GM23338 (cell line): Measurements from ENCODE around the gene TOR1AIP2. TPM values are rescaled to one million over a fixed set of nuclear protein-coding genes. Genes with fewer than 3 reads are reported as not detected.

Source experiments
- ATAC-seq: fragments of 200-7000 bp; cut with Tn5 transposase; 3 replicates; pipeline ENCODE4 v1.9.1; 2020
- DNase-seq: peaks from one replicate; pipeline ENCODE4 v3.0.0-alpha.2; 2015; ENCODE audit warnings: low spot score
- H2AFZ ChIP-seq: fragments of 200-600 bp; sonication (generic); 2 replicates; pipeline ENCODE4 v1.8.0; 2016; ENCODE audit warnings: antibody characterized with exemption, mild to moderate bottlenecking, moderate library complexity
- H3F3A ChIP-seq: fragments of 200-600 bp; sonication (generic); replicated peaks from 2 replicates; pipeline ENCODE4 v1.8.0; 2017; ENCODE audit warnings: antibody characterized with exemption, mixed run types, low read depth
- H3K27ac ChIP-seq: fragments of 200-600 bp; sonication (generic); 2 replicates; pipeline ENCODE4 v1.6.1; 2016; ENCODE audit warnings: low read depth
- H3K27me3 ChIP-seq: fragments of 200-600 bp; sonication (generic); 2 replicates; pipeline ENCODE4 v1.8.0; 2016; ENCODE audit warnings: mild to moderate bottlenecking, mixed run types, moderate library complexity; ENCODE audit not compliant: insufficient read depth
- H3K36me3 ChIP-seq: fragments of 200-600 bp; sonication (generic); 2 replicates; pipeline ENCODE4 v1.8.0; 2016; ENCODE audit warnings: mild to moderate bottlenecking; ENCODE audit not compliant: insufficient read depth
- H3K4me1 ChIP-seq: fragments of 200-600 bp; sonication (generic); 2 replicates; pipeline ENCODE4 v1.8.0; 2016; ENCODE audit warnings: mild to moderate bottlenecking, moderate library complexity; ENCODE audit not compliant: insufficient read depth
- H3K4me2 ChIP-seq: fragments of 200-600 bp; sonication (generic); 2 replicates; pipeline ENCODE4 v1.7.1; 2017; ENCODE audit warnings: mixed run types
- H3K4me3 ChIP-seq: fragments of 200-600 bp; sonication (generic); 2 replicates; pipeline ENCODE4 v1.6.1; 2016; ENCODE audit warnings: mixed run types
- H3K79me2 ChIP-seq: fragments of 200-600 bp; sonication (generic); replicated peaks from 2 replicates; pipeline ENCODE4 v1.8.0; 2017; ENCODE audit warnings: mild to moderate bottlenecking; ENCODE audit not compliant: insufficient read depth
- H3K9me2 ChIP-seq: fragments of 200-600 bp; sonication (generic); 2 replicates; pipeline ENCODE4 v1.8.0; 2017; ENCODE audit not compliant: insufficient read depth
- H4K20me1 ChIP-seq: fragments of 200-600 bp; sonication (generic); replicated peaks from 2 replicates; pipeline ENCODE4 v1.8.0; 2017; ENCODE audit warnings: mild to moderate bottlenecking; ENCODE audit not compliant: insufficient read depth
- H3K27ac Mint-ChIP-seq: 2 replicates; pipeline ENCODE4 v1.8.0; 2020; ENCODE audit warnings: inconsistent platforms, mild to moderate bottlenecking, moderate library complexity, mixed read lengths
- H3K27me3 Mint-ChIP-seq: 3 replicates; pipeline ENCODE4 v1.8.0; 2022; ENCODE audit warnings: low read depth, mild to moderate bottlenecking, moderate library complexity, mixed read lengths, inconsistent platforms; ENCODE audit not compliant: insufficient read depth, poor library complexity
- H3K36me3 Mint-ChIP-seq: 3 replicates; pipeline ENCODE4 v1.8.0; 2021; ENCODE audit warnings: low read depth, mild to moderate bottlenecking, inconsistent platforms, moderate library complexity, mixed read lengths
- H3K4me1 Mint-ChIP-seq: 3 replicates; pipeline ENCODE4 v1.8.0; 2020; ENCODE audit warnings: mild to moderate bottlenecking, inconsistent platforms, mixed read lengths
- H3K4me3 Mint-ChIP-seq: 3 replicates; pipeline ENCODE4 v1.8.0; 2021; ENCODE audit warnings: moderate library complexity, mild to moderate bottlenecking, inconsistent platforms, mixed read lengths
- H3K9me3 Mint-ChIP-seq: 3 replicates; pipeline ENCODE4 v1.8.0; 2020; ENCODE audit warnings: moderate library complexity, mild to moderate bottlenecking, inconsistent platforms, mixed read lengths
- CREB1 ChIP-seq: fragments of 250-450 bp; sonication (Bioruptor Pico); IDR thresholded peaks from 2 replicates; pipeline ENCODE4 v1.5.0; 2020; ENCODE audit warnings: low read depth, mild to moderate bottlenecking, moderate library complexity
- CTCF ChIP-seq, 2 experiments: fragments of 200-600 bp in 1 of 2; sonication (generic) in 1 of 2; conservative IDR thresholded peaks; 2 replicates each; pipeline versions ENCODE4 v1.5.1 to v1.6.1; 2016 to 2017; ENCODE audit warnings: antibody characterized with exemption in 2 of 2, low read depth in 2 of 2, mild to moderate bottlenecking in 2 of 2, moderate library complexity in 1 of 2
- EZH2 ChIP-seq: fragments of 200-600 bp; sonication (generic); IDR thresholded peaks from one replicate; pipeline ENCODE4 v1.8.0; 2017; ENCODE audit warnings: antibody characterized with exemption, mild to moderate bottlenecking, low read depth; ENCODE audit not compliant: unreplicated experiment
- EZH2phosphoT487 ChIP-seq: fragments of 200-600 bp; sonication (generic); IDR thresholded peaks from one replicate; pipeline ENCODE4 v1.8.1; 2018; ENCODE audit warnings: antibody characterized with exemption; ENCODE audit not compliant: unreplicated experiment
- JUNB ChIP-seq: IDR thresholded peaks from one replicate; pipeline ENCODE4 v1.6.1; 2016; ENCODE audit warnings: antibody characterized with exemption; ENCODE audit not compliant: unreplicated experiment
- NANOG ChIP-seq: IDR thresholded peaks from 2 replicates; pipeline ENCODE4 v1.6.1; 2016; ENCODE audit warnings: antibody characterized with exemption, borderline replicate concordance
- POLR2AphosphoS5 ChIP-seq: IDR thresholded peaks from 2 replicates; pipeline ENCODE4 v1.6.1; 2016; ENCODE audit warnings: antibody characterized with exemption, low read depth
- STAT1 ChIP-seq: IDR thresholded peaks from one replicate; pipeline ENCODE4 v1.6.1; 2016; ENCODE audit warnings: antibody characterized with exemption; ENCODE audit not compliant: unreplicated experiment
- ZNF114 ChIP-seq: fragments of 250-450 bp; sonication (Bioruptor Pico); IDR thresholded peaks from 2 replicates; pipeline ENCODE4 v1.5.0; 2020; ENCODE audit warnings: mild to moderate bottlenecking, moderate library complexity
- ZNF331 ChIP-seq: fragments of 250-450 bp; sonication (Bioruptor Pico); IDR thresholded peaks from 2 replicates; pipeline ENCODE4 v1.5.0; 2020; ENCODE audit warnings: low read depth, mild to moderate bottlenecking, moderate library complexity
- polyA plus RNA-seq: library from polyadenylated mRNA; unstranded; fragments of >200 nt; fragmentation: Nextera tagmentation; extraction: Ambion mirVana; gene quantifications from 2 replicates; pipeline ENCODE4 v1.2.1, GENCODE V29; 2016
- total RNA-seq: library from RNA; depleted of rRNA; stranded (reverse); fragments of >200 nt; shearing (Covaris generic); gene quantifications from 2 replicates; pipeline ENCODE4 v1.2.3, GENCODE V29; 2014
- TF ChIP-seq, protein P1 (sequence below): IDR thresholded peaks from 2 replicates; pipeline ENCODE4 v1.6.1; 2016; ENCODE audit warnings: antibody characterized with exemption
- TF ChIP-seq, protein P2 (sequence below): IDR thresholded peaks from one replicate; pipeline ENCODE4 v1.6.1; 2018; ENCODE audit warnings: antibody characterized with exemption; ENCODE audit not compliant: unreplicated experiment

Gene TOR1AIP2
- total and polyA plus RNA-seq, 2 experiments from 2014 or later = 21.1 to 81.3 TPM

DNA sequence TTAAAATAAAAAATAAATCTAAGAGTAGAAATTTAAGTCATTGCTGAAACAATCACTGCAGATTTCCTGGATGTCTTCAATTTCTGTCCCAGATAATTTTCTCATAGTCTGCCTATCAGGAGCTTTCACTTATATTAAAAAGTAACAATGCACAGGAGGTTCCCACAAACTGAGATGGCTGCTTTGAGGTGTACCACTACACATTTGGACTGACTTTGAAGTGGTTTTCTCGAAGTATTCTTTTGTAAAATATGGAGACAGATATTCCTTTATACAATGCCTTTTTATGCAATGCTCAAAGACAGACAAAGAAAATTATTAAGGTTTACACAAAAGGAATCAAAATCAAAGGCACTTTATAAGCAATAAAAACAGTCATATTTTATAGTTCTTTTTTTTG is 24.5 kb downstream of the TOR1AIP2 start:
- TF ChIP-seq POLR2AphosphoS5 = no peak
- H3K27ac Mint-ChIP-seq = no peak overlapping the region
- no peaks in the 10 kb centered on the region for H3K27me3 Mint-ChIP-seq
- H3F3A ChIP-seq = no peaks in the 10 kb centered on the region
- no peak overlapping the region for H2AFZ ChIP-seq
- no peaks in the 10 kb centered on the region for H3K9me3 Mint-ChIP-seq
- H3K36me3 ChIP-seq = peaks cover 13% of the 10 kb centered on the region
- no peak overlapping the region for H3K4me3 ChIP-seq
- no peak overlapping the region for H3K27ac ChIP-seq
- H3K36me3 Mint-ChIP-seq = peaks cover 29% of the 10 kb centered on the region
- H3K79me2 ChIP-seq = no peaks in the 10 kb centered on the region
- H3K4me1 Mint-ChIP-seq = no peaks in the 10 kb centered on the region
- H3K4me1 ChIP-seq = no peaks in the 10 kb centered on the region
- H3K4me3 Mint-ChIP-seq = no peak overlapping the region
- H3K27me3 ChIP-seq = no peaks in the 10 kb centered on the region
- DNase-seq (no peak), ATAC-seq (no peak)
- no peak overlapping the region for H3K4me2 ChIP-seq
- no peaks in the 10 kb centered on the region; the same call in 1 of the 2 replicates for H4K20me1 ChIP-seq
- no peaks in the 10 kb centered on the region for H3K9me2 ChIP-seq

- H3K79me2 ChIP-seq = no peaks in the 10 kb centered on the region
- H3K27me3 Mint-ChIP-seq = no peaks in the 10 kb centered on the region
- no peak for TF ChIP-seq CREB1 (CRISPR knock-in tag)
- TF ChIP-seq NANOG = no peak
- no peak for TF ChIP-seq ZNF114 (CRISPR knock-in tag)
- TF ChIP-seq JUNB = no peak
- TF ChIP-seq, protein P1, sequence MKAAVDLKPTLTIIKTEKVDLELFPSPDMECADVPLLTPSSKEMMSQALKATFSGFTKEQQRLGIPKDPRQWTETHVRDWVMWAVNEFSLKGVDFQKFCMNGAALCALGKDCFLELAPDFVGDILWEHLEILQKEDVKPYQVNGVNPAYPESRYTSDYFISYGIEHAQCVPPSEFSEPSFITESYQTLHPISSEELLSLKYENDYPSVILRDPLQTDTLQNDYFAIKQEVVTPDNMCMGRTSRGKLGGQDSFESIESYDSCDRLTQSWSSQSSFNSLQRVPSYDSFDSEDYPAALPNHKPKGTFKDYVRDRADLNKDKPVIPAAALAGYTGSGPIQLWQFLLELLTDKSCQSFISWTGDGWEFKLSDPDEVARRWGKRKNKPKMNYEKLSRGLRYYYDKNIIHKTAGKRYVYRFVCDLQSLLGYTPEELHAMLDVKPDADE = no peak
- TF ChIP-seq EZH2 = no peak
- TF ChIP-seq, protein P2, sequence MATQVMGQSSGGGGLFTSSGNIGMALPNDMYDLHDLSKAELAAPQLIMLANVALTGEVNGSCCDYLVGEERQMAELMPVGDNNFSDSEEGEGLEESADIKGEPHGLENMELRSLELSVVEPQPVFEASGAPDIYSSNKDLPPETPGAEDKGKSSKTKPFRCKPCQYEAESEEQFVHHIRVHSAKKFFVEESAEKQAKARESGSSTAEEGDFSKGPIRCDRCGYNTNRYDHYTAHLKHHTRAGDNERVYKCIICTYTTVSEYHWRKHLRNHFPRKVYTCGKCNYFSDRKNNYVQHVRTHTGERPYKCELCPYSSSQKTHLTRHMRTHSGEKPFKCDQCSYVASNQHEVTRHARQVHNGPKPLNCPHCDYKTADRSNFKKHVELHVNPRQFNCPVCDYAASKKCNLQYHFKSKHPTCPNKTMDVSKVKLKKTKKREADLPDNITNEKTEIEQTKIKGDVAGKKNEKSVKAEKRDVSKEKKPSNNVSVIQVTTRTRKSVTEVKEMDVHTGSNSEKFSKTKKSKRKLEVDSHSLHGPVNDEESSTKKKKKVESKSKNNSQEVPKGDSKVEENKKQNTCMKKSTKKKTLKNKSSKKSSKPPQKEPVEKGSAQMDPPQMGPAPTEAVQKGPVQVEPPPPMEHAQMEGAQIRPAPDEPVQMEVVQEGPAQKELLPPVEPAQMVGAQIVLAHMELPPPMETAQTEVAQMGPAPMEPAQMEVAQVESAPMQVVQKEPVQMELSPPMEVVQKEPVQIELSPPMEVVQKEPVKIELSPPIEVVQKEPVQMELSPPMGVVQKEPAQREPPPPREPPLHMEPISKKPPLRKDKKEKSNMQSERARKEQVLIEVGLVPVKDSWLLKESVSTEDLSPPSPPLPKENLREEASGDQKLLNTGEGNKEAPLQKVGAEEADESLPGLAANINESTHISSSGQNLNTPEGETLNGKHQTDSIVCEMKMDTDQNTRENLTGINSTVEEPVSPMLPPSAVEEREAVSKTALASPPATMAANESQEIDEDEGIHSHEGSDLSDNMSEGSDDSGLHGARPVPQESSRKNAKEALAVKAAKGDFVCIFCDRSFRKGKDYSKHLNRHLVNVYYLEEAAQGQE = no peak
- TF ChIP-seq CTCF (conservative IDR thresholded peaks at IDR 0.05; ENCODE audit: low read depth in 2 of 2) = no peak
- no peak for TF ChIP-seq EZH2phosphoT487
- no peak for TF ChIP-seq STAT1
- TF ChIP-seq ZNF331 (CRISPR knock-in tag) = no peak
- TF ChIP-seq POLR2AphosphoS5 = no peak
Measured at GRCh38 chr1:179848233-179848632, 29.4 kb downstream of the TOR1AIP2 start.

More at GRCh38 chr1:179848233-179848632, 29.4 kb downstream of the TOR1AIP2 start:
- H4K20me1 ChIP-seq = 0 out of 2 replicates have a peak, but pooled peaks cover 4% of the 10 kb centered on the region
- no peak overlapping the region for H3K4me3 Mint-ChIP-seq
- H3K4me1 Mint-ChIP-seq = no peaks in the 10 kb centered on the region
- no peak overlapping the region for H2AFZ ChIP-seq
- ATAC-seq = no peak
- H3F3A ChIP-seq = no peaks in the 10 kb centered on the region
- H3K4me1 ChIP-seq = no peaks in the 10 kb centered on the region
- peaks cover 34% of the 10 kb centered on the region for H3K36me3 Mint-ChIP-seq
- DNase-seq = no peak
- H3K4me2 ChIP-seq = no peak overlapping the region
- peaks cover 21% of the 10 kb centered on the region for H3K36me3 ChIP-seq
- no peak overlapping the region for H3K27ac Mint-ChIP-seq
- H3K9me3 Mint-ChIP-seq = no peaks in the 10 kb centered on the region
- no peak overlapping the region for H3K27ac ChIP-seq
- no peaks in the 10 kb centered on the region for H3K9me2 ChIP-seq
- no peak overlapping the region for H3K4me3 ChIP-seq
- no peaks in the 10 kb centered on the region for H3K27me3 ChIP-seq
